HCT116 (cell line): ENCODE results near the gene THEMIS2. TPM values are rescaled to one million over a fixed set of nuclear protein-coding genes. Genes with fewer than 3 reads are reported as not detected.

Source experiments
- ATAC-seq: fragments of 200-7000 bp; cut with Tn5 transposase; 2 replicates; pipeline ENCODE4 v1.9.1; 2020; ENCODE audit warnings: mild to moderate bottlenecking, moderate library complexity
- BruUV-seq: library from RNA; stranded (reverse); fragments of 400-500 nt; replicated peaks from 2 replicates; lab custom pipeline; 2021; lab: Mats Ljungman, UMichigan
- CTCF ChIA-PET: fragments of 300-600 bp; sonication (Branson Sonifier 250); formaldehyde crosslinking; loops from one replicate; lab custom pipeline; 2021; ENCODE audit warnings: antibody characterized with exemption; lab: Charles Lee
- POLR2A ChIA-PET: fragments of 300-600, 350-600 bp; sonication (Branson Sonifier 250); formaldehyde crosslinking; loops from one replicate; lab custom pipeline; 2021; ENCODE audit warnings: antibody characterized with exemption; lab: Charles Lee
- RAD21 ChIA-PET, 2 experiments: fragments of 300-600 bp; sonication (Branson Sonifier 250); formaldehyde crosslinking; loops; one replicate each; lab custom pipeline; 2023; ENCODE audit warnings: low total read pairs in 2 of 2; ENCODE audit not compliant: uncharacterized antibody in 2 of 2, unreplicated experiment in 2 of 2, low non-redundant PET in 1 of 2; lab: Charles Lee
- DNase-seq: peaks from one replicate; pipeline ENCODE4 v3.0.0-alpha.2; 2010; ENCODE audit warnings: low read depth, low spot score
- H2AFZ ChIP-seq: fragments of 200-600 bp; shearing (Covaris generic), sonication (generic); 2 replicates; pipeline ENCODE4 v1.6.1; 2017; ENCODE audit warnings: low read depth, mixed run types, mixed read lengths, antibody characterized with exemption, low read length; ENCODE audit not compliant: poor library complexity, severe bottlenecking
- H3K27ac ChIP-seq: 2 replicates; pipeline ENCODE4 v1.5.1; 2012; ENCODE audit warnings: low read depth, low read length
- H3K27me3 ChIP-seq: fragments of 200-600 bp; sonication (generic); 2 replicates; pipeline ENCODE4 v1.6.1; 2016; ENCODE audit warnings: mixed run types, low read length, mixed read lengths; ENCODE audit not compliant: insufficient read depth
- H3K36me3 ChIP-seq, 2 experiments: fragments of 200-500 bp in 1 of 2; fragments of 200-600 bp in 1 of 2; sonication (Bioruptor generic) in 1 of 2; sonication (generic) in 1 of 2; 2 replicates each; pipeline versions ENCODE4 v1.5.1 to v1.6.1; 2014 to 2016; ENCODE audit warnings: low read length in 2 of 2, inconsistent platforms in 1 of 2, mixed read lengths in 1 of 2, mixed run types in 1 of 2; ENCODE audit not compliant: insufficient read depth in 2 of 2, control insufficient read depth in 1 of 2
- H3K4me1 ChIP-seq, 2 experiments: fragments of 200-600 bp in 1 of 2; sonication (generic) in 1 of 2; 2 replicates each; pipeline versions ENCODE4 v1.5.1 to v1.6.1; 2012 to 2017; ENCODE audit warnings: low read length in 2 of 2, inconsistent platforms in 1 of 2, mild to moderate bottlenecking in 1 of 2, mixed read lengths in 1 of 2, mixed run types in 1 of 2, moderate library complexity in 1 of 2; ENCODE audit not compliant: insufficient read depth in 2 of 2, control insufficient read depth in 1 of 2
- H3K4me2 ChIP-seq: fragments of 200-600 bp; sonication (generic); 2 replicates; pipeline ENCODE4 v1.6.1; 2017; ENCODE audit warnings: mixed run types, low read length, mixed read lengths
- H3K4me3 ChIP-seq, 2 experiments: fragments of 200-600 bp in 1 of 2; sonication (generic) in 1 of 2; replicated peaks in 1 of 2; 2 replicates each; pipeline ENCODE4 v1.5.1; 2011 to 2016; ENCODE audit warnings: low read length in 2 of 2, control low read depth in 1 of 2, low read depth in 1 of 2, mild to moderate bottlenecking in 1 of 2, mixed read lengths in 1 of 2, mixed run types in 1 of 2
- H3K79me2 ChIP-seq: fragments of 200-600 bp; sonication (generic); 2 replicates; pipeline ENCODE4 v1.6.1; 2017; ENCODE audit warnings: mild to moderate bottlenecking, mixed run types, low read length, moderate library complexity, mixed read lengths; ENCODE audit not compliant: insufficient read depth
- H3K9ac ChIP-seq: fragments of 200-600 bp; sonication (generic); 2 replicates; pipeline ENCODE4 v1.6.1; 2016; ENCODE audit warnings: low read length, mixed read lengths
- H3K9me2 ChIP-seq: fragments of 200-600 bp; sonication (generic), shearing (Covaris generic); 2 replicates; pipeline ENCODE4 v1.6.1; 2017; ENCODE audit warnings: mixed run types, mild to moderate bottlenecking, moderate library complexity; ENCODE audit not compliant: insufficient read depth
- H3K9me3 ChIP-seq, 2 experiments: fragments of 200-500 bp in 1 of 2; fragments of 200-600 bp in 1 of 2; sonication (Bioruptor generic) in 1 of 2; sonication (generic) in 1 of 2; 2 replicates each; pipeline ENCODE4 v1.6.1; 2014 to 2017; ENCODE audit warnings: low read length in 2 of 2, mixed read lengths in 2 of 2, inconsistent platforms in 1 of 2, low read depth in 1 of 2, mild to moderate bottlenecking in 1 of 2, mixed run types in 1 of 2, moderate library complexity in 1 of 2; ENCODE audit not compliant: control insufficient read depth in 1 of 2, insufficient read depth in 1 of 2
- H4K20me1 ChIP-seq: fragments of 200-600 bp; sonication (generic), shearing (Covaris generic); 2 replicates; pipeline ENCODE4 v1.6.1; 2017; ENCODE audit warnings: mixed run types, mild to moderate bottlenecking, moderate library complexity; ENCODE audit not compliant: insufficient read depth
- EZH2 ChIP-seq: fragments of 200-600 bp; sonication (generic); IDR thresholded peaks from 2 replicates; pipeline ENCODE4 v1.6.1; 2017; ENCODE audit warnings: antibody characterized with exemption, mixed run types
- ZNF274 ChIP-seq: fragments of 200-500 bp; sonication (Bioruptor generic); IDR thresholded peaks from 2 replicates; pipeline ENCODE4 v1.6.1; 2014; ENCODE audit warnings: mild to moderate bottlenecking, low read depth, low read length, inconsistent platforms
- intact Hi-C: fragments of 100-400 bp; cut with micrococcal nuclease; formaldehyde crosslinking; loops from 2 replicates; pipeline ENCODE4 v1.10.0; 2022
- total RNA-seq: library from RNA; stranded (reverse); gene quantifications from one replicate; pipeline ENCODE4 v1.2.1, GENCODE V29; 2021; ENCODE audit not compliant: unreplicated experiment
- TF ChIP-seq, protein P1 (sequence below): IDR thresholded peaks from 2 replicates; pipeline ENCODE4 v1.6.1; 2012

THEMIS2 gene
- total RNA-seq, 1 experiment from 2014 or later = 8.0 TPM

DNA sequence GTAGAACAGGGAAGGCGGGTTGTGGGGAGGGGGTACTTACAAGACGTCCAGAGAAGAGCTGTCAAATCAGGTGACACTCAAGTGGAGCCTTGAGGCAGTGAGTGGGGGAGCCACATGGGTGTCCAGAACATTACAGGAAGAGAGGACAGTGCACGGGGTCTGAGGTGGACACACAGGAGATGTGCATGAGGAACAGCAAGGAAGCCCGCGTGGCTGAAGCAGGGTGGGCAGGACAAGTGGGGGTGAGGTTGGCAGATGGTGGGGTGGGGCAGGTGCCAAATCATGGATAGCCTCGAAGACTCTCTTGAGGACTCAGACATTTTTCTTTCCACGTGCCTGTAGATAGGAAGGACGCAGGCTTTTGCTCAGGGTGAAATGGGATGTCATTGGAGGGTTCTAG, 63.4 kb downstream of the THEMIS2 start:
- no peak for TF ChIP-seq ZNF274
- TF ChIP-seq, protein P1, sequence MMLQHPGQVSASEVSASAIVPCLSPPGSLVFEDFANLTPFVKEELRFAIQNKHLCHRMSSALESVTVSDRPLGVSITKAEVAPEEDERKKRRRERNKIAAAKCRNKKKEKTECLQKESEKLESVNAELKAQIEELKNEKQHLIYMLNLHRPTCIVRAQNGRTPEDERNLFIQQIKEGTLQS = no peak
- no peak for TF ChIP-seq EZH2
- Histone ChIP-seq H3K4me2 (peak overlapping the region; percentile 67), H3K27ac (no peak overlapping the region), H3K79me2 (no peaks in the 10 kb centered on the region), H3K4me1 (peaks cover 7 to 23% of the 10 kb centered on the region in 2 experiments; a peak in 3 of 4 replicates), H2AFZ (no peak overlapping the region), H3K9me3 (no peaks in the 10 kb centered on the region), H3K9me2 (no peaks in the 10 kb centered on the region), H4K20me1 (no peaks in the 10 kb centered on the region), H3K36me3 (no peaks in the 10 kb centered on the region), H3K27me3 (no peaks in the 10 kb centered on the region), H3K9ac (no peak overlapping the region), H3K4me3 (peak overlapping the region in 1 of 2 experiments; percentile 46; a peak in 1 of 4 replicates)
- ChIA-PET CTCF (no interaction called here), POLR2A (no interaction called here), RAD21 (no interaction called here)
- intact Hi-C loops = no loop called here
- BruUV-seq = no TSS peak
- no peak for ATAC-seq
- DNase-seq = no peak

Other genes with a start within 250 kb of the THEMIS2 start
- not detected for gene FGR, start 237.4 kb upstream of the THEMIS2 start, total RNA-seq
- gene IFI6, start 200.4 kb upstream of the THEMIS2 start, total RNA-seq = 14.8 TPM
- gene FAM76A, start 146.6 kb upstream of the THEMIS2 start, total RNA-seq = 9.6 TPM
- gene STX12, start 99.3 kb upstream of the THEMIS2 start, total RNA-seq = 27.6 TPM
- gene PPP1R8, start 41.8 kb upstream of the THEMIS2 start, total RNA-seq = 57.4 TPM
- gene RPA2, start 42.0 kb downstream of the THEMIS2 start, total RNA-seq = 55.5 TPM
- gene SMPDL3B, start 62.5 kb downstream of the THEMIS2 start, total RNA-seq = 16.4 TPM
- gene XKR8, start 87.4 kb downstream of the THEMIS2 start, total RNA-seq = 11.0 TPM
- gene EYA3, start 216.1 kb downstream of the THEMIS2 start, total RNA-seq = 25.9 TPM